Gastrocnemius medialis (tissue), 4 donors: ENCODE measurements around the gene GSG1L.

Source experiments
- CTCF ChIP-seq, 5 experiments: fragments of 450-650 bp in 3 of 5; fragments of 200-600 bp in 2 of 5; sonication (generic) in 2 of 5; IDR thresholded peaks in 4 of 5; conservative IDR thresholded peaks in 1 of 5; 1 replicate in 4 of 5; 2 replicates in 1 of 5; pipeline ENCODE4 v1.5.1; 2016 to 2019; ENCODE audit warnings: antibody characterized with exemption in 5 of 5, mild to moderate bottlenecking in 3 of 5, moderate library complexity in 3 of 5
- POLR2A ChIP-seq, 2 donors: fragments of 450-650 bp; IDR thresholded peaks; one replicate each; pipeline ENCODE4 v1.6.1; 2017; ENCODE audit warnings: antibody characterized with exemption in 2 of 2, mild to moderate bottlenecking in 2 of 2, moderate library complexity in 2 of 2

- TF ChIP-seq CTCF (IDR thresholded peaks at IDR 0.05 in 4 of 5, conservative IDR thresholded peaks at IDR 0.05 in 1 of 5) (no peak), POLR2A (IDR thresholded peaks at IDR 0.05) (no peak)
Measured at GRCh38 chr16:28103516-28104170, 40.1 kb upstream of the GSG1L start.
